Brain pericyte (primary cell): ENCODE results near the gene ZNF385B.

Experiments used
- DNase-seq: peaks from one replicate; pipeline ENCODE4 v3.0.0-alpha.2; 2012; ENCODE audit warnings: low read depth, low spot score

Gene ZNF385B

GRCh38 chr2:179555691-179556283 lies 305.6 kb downstream of the ZNF385B start:
- DNase-seq = no peak

GRCh38 chr2:179554639-179555386 lies 306.6 kb downstream of the ZNF385B start:
- DNase-seq = no peak

- DNase-seq = no peak
These were observed 308.0 kb downstream of the ZNF385B start for GRCh38 chr2:179553382-179553781.

GRCh38 chr2:179551539-179552045 lies 309.8 kb downstream of the ZNF385B start:
- DNase-seq = no peak

- no peak for DNase-seq
These were observed 310.6 kb downstream of the ZNF385B start for GRCh38 chr2:179550849-179551248.

GRCh38 chr2:179550214-179550613 lies 311.2 kb downstream of the ZNF385B start:
- no peak for DNase-seq

- no peak for DNase-seq
These were observed 314.8 kb downstream of the ZNF385B start for GRCh38 chr2:179546656-179547055.

GRCh38 chr2:179545024-179545423 lies 316.4 kb downstream of the ZNF385B start:
- no peak for DNase-seq

GRCh38 chr2:179543361-179543901 lies 318.0 kb downstream of the ZNF385B start:
- DNase-seq = no peak

- DNase-seq = no peak
These were observed 319.8 kb downstream of the ZNF385B start for GRCh38 chr2:179541586-179541985.

- DNase-seq = no peak
These were observed 322.3 kb downstream of the ZNF385B start for GRCh38 chr2:179539124-179539511.

- no peak for DNase-seq
These were observed 322.8 kb downstream of the ZNF385B start for GRCh38 chr2:179538406-179539123.

GRCh38 chr2:179536185-179536584 lies 325.2 kb downstream of the ZNF385B start:
- DNase-seq = no peak

- DNase-seq = no peak
These were observed 327.5 kb downstream of the ZNF385B start for GRCh38 chr2:179533875-179534274.

- DNase-seq = no peak
These were observed 328.5 kb downstream of the ZNF385B start for GRCh38 chr2:179532863-179533278.

- no peak for DNase-seq
These were observed 332.8 kb downstream of the ZNF385B start for GRCh38 chr2:179528576-179529069.

- DNase-seq = no peak
These were observed 336.1 kb downstream of the ZNF385B start for GRCh38 chr2:179525340-179525739.

GRCh38 chr2:179524809-179525339 lies 336.5 kb downstream of the ZNF385B start:
- no peak for DNase-seq

- DNase-seq = no peak
These were observed 339.5 kb downstream of the ZNF385B start for GRCh38 chr2:179521944-179522343.

GRCh38 chr2:179518830-179519229 lies 342.6 kb downstream of the ZNF385B start:
- no peak for DNase-seq

GRCh38 chr2:179513181-179513580 lies 348.2 kb downstream of the ZNF385B start:
- DNase-seq = no peak
